Upper lobe of left lung (tissue), 4 donors: ENCODE measurements around the gene GPR108.

Source experiments
- EP300 ChIP-seq, 4 donors: sonication (generic); formaldehyde crosslinking; IDR thresholded peaks; one replicate each; pipeline ENCODE4 v1.5.1; 2017; ENCODE audit warnings: antibody characterized with exemption in 4 of 4, control low read depth in 2 of 4
- POLR2A ChIP-seq, 4 donors: fragments of 450-650 bp; IDR thresholded peaks; one replicate each; pipeline ENCODE4 v1.5.1; 2016 to 2017; ENCODE audit warnings: antibody characterized with exemption in 4 of 4, mild to moderate bottlenecking in 2 of 4

DNA sequence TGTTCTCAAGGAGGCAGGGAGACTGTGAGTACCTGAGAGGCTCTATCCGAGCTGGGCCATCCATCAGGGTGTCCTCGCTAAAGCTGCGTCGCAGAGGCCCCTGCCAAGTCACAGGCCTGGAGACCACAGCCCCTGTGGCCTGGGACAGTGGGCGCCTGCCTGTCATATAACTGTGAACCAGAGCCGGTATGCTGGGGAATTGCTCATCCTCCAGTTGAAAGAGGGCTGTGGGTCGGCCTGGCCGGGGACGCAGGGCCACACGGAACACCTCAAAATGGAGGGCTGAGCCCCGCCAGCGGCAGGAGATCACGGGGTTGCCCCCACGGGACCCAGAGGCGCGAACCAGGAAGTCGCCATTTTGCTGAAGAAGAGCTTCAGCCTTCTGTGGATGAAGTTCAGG, 23.2 kb upstream of the GPR108 start:
- no peak for TF ChIP-seq POLR2A (IDR thresholded peaks at IDR 0.05)
- no peak for TF ChIP-seq EP300 (IDR thresholded peaks at IDR 0.05)
